Superior temporal gyrus (tissue), 1 donor: ENCODE results near the gene ITFG1.
"Not testable (repeated sequence)": the region's sequence is repeated elsewhere in the genome, so short reads cannot be mapped to it uniquely, and the experiment has no call there.

Experiments
- DNase-seq: peaks from one replicate; pipeline ENCODE4 v3.0.0-alpha.2; 2016; ENCODE audit errors: extremely low spot score

Gene ITFG1

DNA sequence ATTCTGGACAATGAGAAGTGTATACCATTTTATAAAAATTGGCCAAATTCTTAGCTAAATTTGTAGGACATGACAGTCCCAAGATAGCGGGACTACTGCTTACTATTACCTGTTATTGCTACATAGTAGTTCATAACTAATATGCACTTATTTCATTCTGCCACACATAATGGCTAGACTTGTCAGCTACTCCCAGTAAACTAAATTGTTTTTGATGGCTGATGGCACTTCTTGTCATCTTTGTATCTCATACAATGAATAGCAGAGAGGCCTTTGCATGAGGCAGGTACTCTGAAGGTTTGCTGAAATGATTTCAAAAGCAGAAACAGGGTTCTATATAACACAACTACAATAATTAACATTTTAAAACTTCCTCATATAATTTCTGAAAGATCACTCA, 44.0 kb downstream of the ITFG1 start:
- DNase-seq = no peak

- DNase-seq = no peak
Observed at GRCh38 chr16:47413041-47413440, 47.8 kb downstream of the ITFG1 start.

DNA sequence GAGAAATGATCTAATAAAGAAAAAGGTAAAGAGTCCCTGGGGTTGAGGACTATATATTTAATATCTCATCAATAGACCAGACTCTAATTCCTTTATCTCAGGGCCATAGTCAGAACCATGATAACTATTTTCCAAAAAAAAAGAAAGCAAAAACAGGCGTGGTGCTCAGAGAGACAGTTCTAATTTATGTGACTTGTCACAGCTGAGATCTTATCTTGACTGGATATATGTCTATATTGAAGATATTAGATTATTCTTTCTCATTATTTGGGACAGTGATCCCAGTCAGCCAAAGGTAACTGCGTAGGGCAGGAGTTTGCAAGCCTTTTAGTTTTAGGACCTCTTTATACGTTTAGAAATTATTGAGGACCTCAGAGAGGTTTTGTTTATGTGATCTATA, 52.4 kb downstream of the ITFG1 start:
- no peak for DNase-seq

DNA sequence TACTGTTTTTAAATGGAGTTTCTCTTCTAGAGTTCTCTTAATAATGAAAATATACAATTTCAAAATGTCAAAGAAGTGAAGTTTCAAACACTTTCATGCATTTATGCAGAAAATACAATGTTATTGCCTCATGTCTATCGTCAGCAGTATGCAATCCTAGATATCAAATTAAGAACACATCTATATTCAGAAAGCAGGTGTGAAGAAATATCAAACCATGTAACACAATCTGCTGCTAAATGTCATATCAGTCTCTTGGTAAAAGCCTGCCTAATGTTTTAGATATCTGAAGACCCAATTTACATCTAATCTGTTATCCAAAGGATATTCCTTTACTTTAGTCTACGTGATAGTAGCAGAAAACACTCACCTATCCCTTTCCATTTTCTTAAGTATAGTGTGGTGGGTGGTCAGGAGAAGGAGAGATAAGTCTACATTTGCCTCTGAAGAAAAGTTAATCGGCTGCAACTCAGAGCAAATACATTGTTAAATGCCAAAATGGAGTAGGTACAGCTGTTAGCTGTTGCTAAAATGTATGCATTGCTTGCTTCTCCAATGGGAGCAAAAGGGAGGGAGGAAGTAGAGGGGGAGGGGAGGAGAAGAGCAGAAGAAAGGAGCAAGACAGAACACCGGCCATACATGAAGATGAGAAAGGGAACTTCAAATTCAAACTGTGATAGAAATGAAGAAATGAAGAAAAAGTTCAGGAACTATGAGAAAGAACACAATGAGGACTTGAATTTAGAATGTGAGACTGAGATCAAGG, 64.9 kb downstream of the ITFG1 start:
- DNase-seq = no peak

DNA sequence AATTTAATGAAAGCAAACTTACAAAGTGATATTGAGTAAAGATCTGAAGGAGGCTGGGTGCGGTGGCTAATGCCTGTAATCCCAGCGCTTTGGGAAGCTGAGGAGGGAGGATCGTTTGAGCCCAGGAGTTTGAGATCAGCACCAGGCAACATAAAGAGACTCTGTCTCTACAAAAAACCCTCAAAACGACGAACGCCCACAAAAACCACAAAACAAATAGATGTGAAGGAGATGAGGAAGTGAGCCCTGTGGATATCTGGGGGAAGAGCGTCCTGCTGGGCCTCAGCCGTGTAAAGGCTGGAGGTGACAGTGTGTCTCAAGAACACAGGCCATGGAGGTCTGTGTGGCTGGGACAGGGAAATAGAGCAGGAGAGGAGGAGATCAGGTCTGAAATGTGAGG, 68.8 kb downstream of the ITFG1 start:
- DNase-seq = no peak

- no peak for DNase-seq
Observed at GRCh38 chr16:47388705-47389104, 72.2 kb downstream of the ITFG1 start.

DNA sequence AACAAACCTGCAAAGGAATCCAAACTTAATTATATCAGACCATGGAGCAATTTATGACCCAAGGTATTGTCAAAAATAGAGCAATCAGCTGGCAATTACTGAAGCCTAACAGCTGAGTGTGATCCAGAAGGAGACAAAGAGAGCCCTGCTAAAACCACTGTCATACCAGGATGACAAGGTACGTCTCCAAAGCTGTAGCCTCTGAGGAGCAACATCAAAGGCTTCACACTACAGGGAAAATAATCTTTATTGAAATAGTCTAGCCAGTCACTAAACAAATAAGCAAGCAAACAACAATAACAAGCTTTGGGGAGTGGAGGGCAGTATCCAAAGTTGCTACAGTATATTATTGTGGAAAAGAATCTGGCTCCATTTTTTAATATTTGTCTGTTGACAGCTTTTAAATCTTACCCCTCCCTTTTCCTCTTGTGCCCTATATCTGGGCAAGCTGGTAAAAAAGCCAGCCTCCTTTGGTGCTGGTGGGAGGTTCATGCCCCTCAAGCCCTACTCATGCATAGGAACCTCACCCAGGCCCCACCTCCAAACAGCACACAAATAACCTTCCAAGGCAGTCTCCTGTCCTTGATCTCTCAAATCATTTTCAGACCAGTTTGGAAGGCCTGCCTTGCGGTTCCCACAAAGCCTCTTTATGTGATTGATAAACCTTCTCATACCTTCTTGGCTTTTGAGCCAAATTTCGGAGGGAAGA, 73.7 kb downstream of the ITFG1 start:
- DNase-seq = no peak

DNA sequence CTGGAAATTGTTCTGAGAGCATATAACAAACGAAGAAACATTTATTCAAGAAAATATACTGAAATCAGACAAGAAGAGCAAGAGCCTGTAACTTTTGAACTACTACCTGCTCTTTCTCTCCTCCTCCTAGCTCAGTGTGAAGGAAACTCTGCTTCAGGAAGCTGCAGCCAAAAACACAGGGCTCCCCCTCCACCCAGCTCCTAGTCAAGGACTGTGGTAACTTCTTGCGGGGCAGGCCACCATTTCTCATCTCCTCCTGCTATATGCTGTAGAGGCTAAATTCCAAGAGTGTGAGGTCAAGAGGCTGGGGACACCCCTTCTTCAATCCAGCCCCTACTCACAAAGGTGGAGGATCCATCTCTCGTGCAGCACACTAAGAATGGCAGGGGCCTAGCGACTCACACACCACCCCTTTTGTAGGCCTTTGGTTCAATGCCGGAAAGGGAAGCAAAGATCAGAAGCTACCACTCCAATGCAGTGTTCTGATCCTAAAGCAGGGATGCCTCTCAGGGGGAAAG, 74.6 kb downstream of the ITFG1 start:
- DNase-seq = no peak

DNA sequence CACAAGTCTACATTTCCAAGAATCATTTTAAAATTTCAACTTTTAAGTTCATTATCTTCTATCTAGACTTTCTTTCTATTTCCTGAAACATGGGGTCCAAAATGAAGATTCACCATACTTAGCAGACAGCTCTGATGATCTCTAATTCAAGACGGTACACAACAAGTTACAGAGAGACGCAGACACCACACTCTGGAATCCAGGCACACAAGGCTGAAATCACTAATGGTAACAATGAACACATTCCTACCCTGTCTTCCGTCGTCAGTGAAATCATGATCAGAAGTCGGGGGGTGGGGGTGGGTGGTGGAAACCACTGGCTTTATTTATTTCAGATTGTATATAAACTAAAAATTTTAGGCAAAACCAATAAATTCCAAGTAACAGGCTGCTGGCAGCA, 78.5 kb downstream of the ITFG1 start:
- no peak for DNase-seq

- no peak for DNase-seq
Observed at GRCh38 chr16:47377154-47377553, 83.7 kb downstream of the ITFG1 start.

DNA sequence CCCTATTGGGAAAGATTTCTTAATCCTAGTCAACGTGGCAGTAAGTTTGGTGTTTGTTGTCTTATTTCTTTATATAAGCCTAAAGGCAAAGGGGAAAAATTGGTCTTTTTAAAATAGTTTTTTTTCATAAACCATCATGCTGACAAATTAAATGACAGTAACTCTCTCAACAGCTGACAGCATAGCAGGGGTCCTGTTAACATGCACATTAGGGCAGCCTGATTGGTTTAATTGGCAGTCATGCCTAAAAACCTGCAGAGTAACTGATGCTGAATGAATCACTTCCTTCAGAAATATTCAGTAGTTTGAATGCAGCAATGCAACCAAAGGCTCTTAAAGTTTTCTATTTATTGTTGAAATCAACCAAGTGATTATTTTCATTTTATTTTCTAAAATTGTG, 85.4 kb downstream of the ITFG1 start:
- no peak for DNase-seq

GRCh38 chr16:47374629-47375028, 86.2 kb downstream of the ITFG1 start:
- DNase-seq = no peak

DNA sequence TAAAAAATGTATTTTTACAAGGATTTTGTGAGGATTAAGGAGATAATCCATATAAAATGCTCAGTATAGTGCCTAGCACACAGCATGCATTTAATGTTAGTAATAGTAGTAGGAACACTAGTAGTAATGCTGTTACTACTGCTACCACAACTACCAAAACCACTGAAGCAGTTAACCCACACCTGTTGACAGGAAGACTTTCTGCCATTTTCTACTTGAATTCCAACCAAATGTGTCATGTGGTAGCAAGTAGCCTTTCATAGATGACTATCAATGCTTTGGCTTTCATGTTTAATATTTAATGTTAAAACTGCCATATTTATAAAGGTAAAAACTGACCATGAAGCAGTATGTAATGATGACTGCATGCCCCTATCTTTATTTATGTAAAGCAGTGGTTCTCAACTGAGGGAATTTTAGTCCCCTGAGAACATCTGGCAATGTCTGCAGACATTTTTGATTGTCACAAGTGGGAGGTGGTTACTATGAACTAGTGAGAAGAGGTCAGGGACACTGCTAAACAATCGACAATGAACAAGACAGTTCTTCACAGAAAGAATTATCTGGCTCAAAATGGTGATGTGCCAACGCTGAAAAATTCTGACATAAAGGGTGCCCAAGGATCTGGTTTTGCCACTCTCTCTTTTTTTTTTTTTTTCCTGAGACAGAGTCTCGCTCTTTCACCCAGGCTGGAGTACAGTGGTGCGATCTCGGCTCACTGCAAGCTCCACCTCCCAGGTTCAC, 89.4 kb downstream of the ITFG1 start:
- peak; percentile 65 for DNase-seq

DNA sequence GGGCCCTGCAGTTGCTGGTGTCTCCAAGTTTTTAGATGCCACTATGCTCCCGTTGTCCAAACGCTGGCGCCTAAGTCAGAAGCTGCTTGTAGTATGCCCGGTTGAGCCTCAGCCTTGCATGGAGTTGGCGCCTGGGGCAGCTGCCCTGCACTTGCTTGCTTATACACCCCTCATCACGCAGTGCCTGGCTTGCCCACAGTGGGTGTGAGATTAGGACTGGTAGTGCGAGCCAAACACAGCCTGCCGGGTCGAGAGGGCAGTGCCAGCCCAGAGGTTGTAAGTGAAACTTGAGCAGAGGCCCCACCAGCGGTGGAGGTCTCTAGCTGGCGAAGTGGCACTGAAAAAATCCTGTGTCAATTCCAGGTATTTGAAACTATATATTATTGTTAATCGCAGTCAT, 90.3 kb downstream of the ITFG1 start:
- DNase-seq = no peak

DNA sequence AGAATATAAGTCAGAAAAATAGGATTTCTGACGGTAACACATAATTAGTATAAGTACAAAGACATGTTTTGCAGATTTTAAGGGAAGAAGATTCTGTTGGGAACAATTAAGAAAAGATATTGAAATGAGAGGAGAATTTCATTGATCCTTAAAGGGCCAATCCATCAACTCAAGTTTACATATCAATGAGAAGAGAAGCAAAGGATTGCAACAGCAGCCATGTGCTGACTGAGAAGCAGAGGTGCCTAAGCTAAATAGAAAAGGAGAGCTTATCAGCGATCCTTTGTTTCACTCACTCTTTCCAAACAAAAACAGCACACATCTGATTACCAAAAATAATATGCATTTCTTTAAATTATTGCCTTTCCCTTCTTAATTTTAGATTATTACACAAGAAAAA, 94.6 kb downstream of the ITFG1 start:
- DNase-seq = no peak

- no peak for DNase-seq
Observed at GRCh38 chr16:47363761-47364160, 97.1 kb downstream of the ITFG1 start.

- no peak for DNase-seq
Observed at GRCh38 chr16:47359478-47359877, 101.4 kb downstream of the ITFG1 start.

DNA sequence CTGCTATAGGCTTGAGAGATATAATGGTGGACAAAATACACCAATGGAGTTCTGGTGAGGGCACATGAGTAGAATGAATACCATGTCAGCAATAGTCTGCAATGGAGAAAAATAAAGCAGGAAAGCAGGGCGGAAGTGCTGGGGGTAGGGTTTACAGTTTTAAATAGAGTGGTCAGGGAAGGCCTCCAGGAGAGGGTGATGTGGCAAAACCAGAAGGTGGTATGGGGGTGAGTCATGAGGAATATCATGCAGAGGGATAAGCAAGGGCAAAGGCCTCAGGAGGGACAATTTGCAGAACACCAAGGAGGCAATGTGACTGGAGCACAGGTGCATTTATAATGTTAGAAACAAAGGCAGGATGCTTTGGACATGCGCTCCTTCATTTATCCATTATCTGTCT, 102.0 kb downstream of the ITFG1 start:
- DNase-seq = no peak

- not testable (repeated sequence) for DNase-seq
Observed at GRCh38 chr16:47349029-47349428, 111.8 kb downstream of the ITFG1 start.

GRCh38 chr16:47347021-47347696, 113.7 kb downstream of the ITFG1 start:
- not testable (repeated sequence) for DNase-seq

DNA sequence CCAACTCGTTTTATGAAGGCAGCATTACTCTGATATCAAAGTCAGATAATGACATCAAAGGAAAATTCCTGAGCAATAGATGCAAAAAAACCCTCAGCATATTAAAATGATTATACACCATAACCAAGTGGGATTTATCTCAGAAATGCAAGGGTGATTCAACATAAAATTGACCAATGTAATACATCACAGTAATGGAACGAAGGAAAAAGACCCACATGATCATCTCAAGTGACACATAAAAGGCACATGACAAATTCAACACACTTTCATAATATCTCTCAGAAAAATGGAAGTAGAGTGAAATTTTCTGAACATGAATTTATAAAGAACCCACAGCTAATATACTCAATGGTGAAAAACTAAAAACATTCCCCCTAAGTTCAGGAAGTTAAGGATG, 118.8 kb downstream of the ITFG1 start:
- DNase-seq = no peak

DNA sequence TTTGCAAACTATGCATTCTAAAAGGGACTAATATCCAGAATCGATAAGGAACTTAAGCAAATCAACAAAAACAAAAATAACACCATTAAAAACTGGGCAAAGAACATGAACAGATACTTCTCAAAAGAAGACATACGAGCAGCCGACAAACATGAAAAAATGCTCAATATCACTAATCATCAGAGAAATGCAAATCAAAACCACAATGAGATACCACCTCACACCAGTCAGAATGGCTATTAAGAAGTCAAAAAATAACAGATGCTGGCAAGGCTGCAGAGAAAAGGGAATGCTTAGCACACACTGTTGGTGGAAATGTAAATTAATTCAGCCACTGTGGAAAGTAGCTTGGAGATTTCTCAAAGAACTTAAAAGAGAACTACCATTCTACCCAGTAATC, 130.3 kb downstream of the ITFG1 start:
- not testable (repeated sequence) for DNase-seq
